Activated CD8-positive, alpha-beta T cell treated with anti-CD3 and anti-CD28 coated beads, Interleukin-2, amount 10 ng/mL, durations not matched to agents 7 days and 5 days (primary cell): ENCODE measurements around the gene FN3KRP. TPM values are rescaled to one million over a fixed set of nuclear protein-coding genes. Genes with fewer than 3 reads are reported as not detected.

Experiments used
- ATAC-seq: fragments of 150-1000 bp; cut with Tn5 transposase; one replicate; pipeline ENCODE4 v1.10.0; 2021; ENCODE audit warnings: moderate library complexity
- CTCF ChIA-PET: fragments of 350-600 bp; sonication (Branson Sonifier 250); formaldehyde crosslinking; loops from one replicate; lab custom pipeline; 2021; ENCODE audit warnings: antibody characterized with exemption; lab: Charles Lee
- POLR2A ChIA-PET: fragments of 350-600 bp; sonication (Branson Sonifier 250); formaldehyde crosslinking; loops from one replicate; lab custom pipeline; 2021; ENCODE audit warnings: antibody characterized with exemption; lab: Charles Lee
- DNase-seq: peaks from one replicate; pipeline ENCODE4 v3.0.0-alpha.2; 2020
- H3K27ac Mint-ChIP-seq: one replicate; pipeline ENCODE4 v1.8.0; 2021; ENCODE audit warnings: mild to moderate bottlenecking, mixed read lengths
- H3K27me3 Mint-ChIP-seq: one replicate; pipeline ENCODE4 v1.8.0; 2021; ENCODE audit warnings: low read depth, mixed read lengths
- H3K36me3 Mint-ChIP-seq: one replicate; pipeline ENCODE4 v1.8.0; 2021; ENCODE audit warnings: low read depth, mixed read lengths
- H3K4me1 Mint-ChIP-seq: one replicate; pipeline ENCODE4 v1.8.0; 2021; ENCODE audit warnings: low read depth, mixed read lengths
- H3K4me3 Mint-ChIP-seq: one replicate; pipeline ENCODE4 v1.8.0; 2021; ENCODE audit warnings: mild to moderate bottlenecking, mixed read lengths
- H3K9me3 Mint-ChIP-seq: one replicate; pipeline ENCODE4 v1.8.0; 2022; ENCODE audit warnings: mixed read lengths; ENCODE audit not compliant: insufficient read depth
- total RNA-seq, 2 experiments: library from RNA; stranded (reverse); gene quantifications; one replicate each; pipeline ENCODE4 v1.2.3, GENCODE V29; 2021

Gene FN3KRP
- total RNA-seq, 2 experiments from 2014 or later = 41.8 to 43.8 TPM

DNA sequence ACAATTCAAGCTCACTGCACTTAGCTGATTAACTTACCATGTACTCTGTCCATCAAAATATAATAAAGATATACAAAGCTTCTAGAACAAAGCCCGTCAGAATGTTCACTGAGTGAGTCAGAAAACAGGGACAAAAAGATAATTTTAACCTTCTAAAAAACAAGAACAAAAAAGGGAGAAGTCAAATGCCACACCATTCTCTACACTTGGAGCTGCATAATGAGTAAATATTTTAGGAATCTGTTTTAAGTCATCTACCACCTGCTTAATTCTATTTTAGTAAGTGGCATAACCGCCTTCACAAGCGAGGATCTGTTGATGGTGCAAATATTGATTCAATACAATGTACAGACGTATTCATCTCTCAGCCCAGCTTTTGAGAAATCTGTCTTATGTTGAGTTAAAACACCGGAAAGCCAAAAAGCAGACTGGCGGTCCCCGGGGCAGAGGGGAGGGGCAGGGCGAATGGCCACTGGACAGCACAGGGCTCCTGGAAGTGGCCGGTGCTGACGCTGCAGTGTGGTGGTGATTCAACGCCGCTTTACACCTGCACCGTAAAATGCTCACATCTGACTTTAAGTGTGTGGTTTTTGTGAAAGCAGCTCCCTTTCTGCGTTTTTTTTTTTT is 38.1 kb upstream of the FN3KRP start:
- no peaks in the 10 kb centered on the region for H3K27me3 Mint-ChIP-seq
- no peak for DNase-seq
- no peak overlapping the region for H3K4me3 Mint-ChIP-seq
- H3K36me3 Mint-ChIP-seq = peaks cover 2% of the 10 kb centered on the region
- H3K9me3 Mint-ChIP-seq = peaks cover 11% of the 10 kb centered on the region
- no peaks in the 10 kb centered on the region for H3K4me1 Mint-ChIP-seq
- ATAC-seq = no peak
- ChIA-PET CTCF (interaction anchor here (3.4 kb wide), 1 partner anchor 10 kb away, joined by 18 read pairs; no protein-coding TSS in a partner anchor), POLR2A (no interaction called here)
- H3K27ac Mint-ChIP-seq = no peak overlapping the region

DNA sequence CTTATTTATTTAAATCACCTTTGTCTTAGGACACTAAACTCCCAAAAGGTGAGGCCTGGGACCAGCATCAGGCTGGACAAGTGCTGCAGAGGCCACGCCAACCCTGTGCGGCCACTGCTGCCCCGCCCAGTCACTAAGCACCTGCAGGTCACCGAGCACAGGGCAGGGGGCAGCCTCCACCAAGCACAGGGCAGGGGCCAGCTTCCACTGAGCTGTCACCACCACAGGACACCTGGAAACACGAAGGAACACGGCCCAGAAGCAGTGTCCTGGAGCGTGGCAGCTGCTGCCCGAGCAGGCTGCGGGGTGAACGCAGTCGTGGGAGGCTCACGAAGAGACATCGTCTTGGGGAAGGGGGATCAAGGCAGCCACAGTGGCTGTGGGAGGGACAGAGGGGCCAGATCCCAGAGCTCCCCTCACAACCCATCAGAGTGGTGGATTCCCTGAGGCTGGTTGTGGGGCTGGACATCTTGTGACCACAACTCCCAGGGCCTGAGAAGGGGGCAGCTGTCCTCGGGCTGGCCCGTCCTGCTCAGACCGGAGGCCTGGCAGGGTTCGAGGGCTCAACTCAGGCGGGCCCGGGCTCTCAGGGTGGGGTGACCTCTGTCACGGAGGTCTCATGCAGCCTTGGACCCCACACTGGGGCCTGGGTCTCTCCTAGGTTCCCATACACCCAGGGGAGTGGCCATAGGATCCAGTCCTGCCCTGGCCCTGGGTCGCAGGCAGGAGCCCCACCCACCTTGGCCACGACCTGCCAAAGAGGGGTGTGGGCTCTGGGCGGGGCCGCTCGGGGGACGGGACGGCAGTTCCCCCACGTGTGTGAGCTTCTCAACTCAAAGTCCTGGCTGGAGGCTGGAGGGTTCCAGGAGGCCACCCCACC is 36.7 kb upstream of the FN3KRP start:
- Mint-ChIP-seq H3K4me1 (no peaks in the 10 kb centered on the region), H3K27me3 (no peaks in the 10 kb centered on the region), H3K9me3 (peaks cover 11% of the 10 kb centered on the region), H3K27ac (no peak overlapping the region), H3K4me3 (no peak overlapping the region), H3K36me3 (peaks cover 2% of the 10 kb centered on the region)
- DNase-seq (no peak), ATAC-seq (no peak)
- CTCF ChIA-PET = interaction anchor here (1.0 to 3.4 kb wide), 2 partner anchors 11 to 95 kb away, joined by 3 to 18 read pairs; no protein-coding TSS in a partner anchor
- POLR2A ChIA-PET = no interaction called here

DNA sequence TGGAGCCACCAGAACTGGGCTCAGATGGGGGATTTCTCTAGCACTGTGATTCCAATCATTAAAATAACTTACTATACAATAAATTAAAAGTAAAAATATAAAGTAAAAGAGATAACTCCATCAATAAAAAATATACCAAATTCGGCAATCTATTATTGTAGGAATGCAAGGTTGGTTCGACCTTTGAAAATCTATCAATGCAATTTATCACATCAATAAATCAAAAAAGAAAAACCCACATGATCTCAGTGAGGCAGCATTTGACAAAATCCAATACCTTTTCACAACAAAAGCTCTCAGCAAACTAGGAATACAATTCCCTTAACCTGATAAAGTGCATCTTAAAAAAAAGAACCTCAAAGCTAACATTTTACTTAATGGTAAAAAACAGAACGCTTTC is 35.0 kb upstream of the FN3KRP start:
- H3K9me3 Mint-ChIP-seq = peaks cover 11% of the 10 kb centered on the region
- no peaks in the 10 kb centered on the region for H3K27me3 Mint-ChIP-seq
- ChIA-PET CTCF (interaction anchor here (1.4 kb wide), 1 partner anchor 24 kb away, joined by 3 read pairs; no protein-coding TSS in a partner anchor), POLR2A (no interaction called here)
- H3K36me3 Mint-ChIP-seq = peaks cover 2% of the 10 kb centered on the region
- H3K27ac Mint-ChIP-seq = no peak overlapping the region
- no peaks in the 10 kb centered on the region for H3K4me1 Mint-ChIP-seq
- no peak overlapping the region for H3K4me3 Mint-ChIP-seq
- ATAC-seq (no peak), DNase-seq (no peak)

DNA sequence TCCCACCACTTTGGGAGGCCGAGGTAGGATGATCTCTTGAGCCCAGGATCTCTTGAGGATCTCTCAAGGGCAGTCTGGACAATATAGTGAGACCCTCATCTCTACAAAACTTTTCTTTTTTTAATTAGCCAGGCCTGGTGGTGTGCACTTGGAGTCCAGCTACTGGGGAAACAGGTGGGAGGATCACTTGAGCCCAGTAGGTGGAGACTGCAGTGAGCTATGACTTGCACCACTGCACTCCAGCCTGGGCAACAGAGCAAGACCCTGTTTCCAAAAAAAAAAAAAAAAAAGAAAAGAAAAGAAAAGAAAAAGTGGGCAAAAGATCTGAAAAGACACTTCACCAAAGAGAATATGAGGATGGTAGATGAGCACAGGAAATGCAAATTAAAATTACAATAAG is 33.0 kb upstream of the FN3KRP start:
- no peaks in the 10 kb centered on the region for H3K27me3 Mint-ChIP-seq
- H3K9me3 Mint-ChIP-seq = peaks cover 11% of the 10 kb centered on the region
- DNase-seq = no peak
- H3K27ac Mint-ChIP-seq = no peak overlapping the region
- ChIA-PET CTCF (no interaction called here), POLR2A (no interaction called here)
- no peak overlapping the region for H3K4me3 Mint-ChIP-seq
- H3K4me1 Mint-ChIP-seq = no peaks in the 10 kb centered on the region
- no peak for ATAC-seq
- H3K36me3 Mint-ChIP-seq = peaks cover 2% of the 10 kb centered on the region

DNA sequence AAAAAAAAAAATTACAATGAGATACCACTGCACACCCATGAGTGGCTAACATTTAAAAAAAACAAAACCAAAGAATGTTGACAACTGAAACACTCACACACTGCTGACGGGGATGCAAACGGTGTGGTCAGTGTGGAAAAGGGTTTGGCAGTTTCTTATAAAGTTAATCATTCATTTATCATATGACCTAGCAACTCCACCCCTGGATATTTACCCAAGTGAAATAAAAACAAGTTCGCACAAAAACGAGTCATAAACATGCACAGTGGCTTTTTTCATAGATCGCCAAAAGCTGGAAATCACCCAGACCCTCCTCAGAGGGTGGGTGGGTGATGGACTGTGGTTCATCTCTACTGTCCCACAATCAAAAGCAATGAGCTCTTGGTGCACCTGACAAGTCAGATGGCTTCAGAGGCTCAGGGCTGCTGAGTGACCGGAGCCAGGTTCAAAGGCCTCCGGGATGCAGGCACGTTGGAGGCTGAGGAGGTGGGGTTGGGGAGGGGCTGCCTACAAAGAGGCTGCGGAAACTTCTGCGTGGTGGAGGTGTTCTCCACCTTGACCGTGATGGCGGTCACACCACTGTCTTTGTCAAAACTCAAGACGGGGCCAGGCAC is 32.2 kb upstream of the FN3KRP start:
- DNase-seq = no peak
- Mint-ChIP-seq H3K36me3 (peaks cover 2% of the 10 kb centered on the region), H3K27me3 (no peaks in the 10 kb centered on the region), H3K9me3 (peaks cover 11% of the 10 kb centered on the region), H3K4me1 (no peaks in the 10 kb centered on the region), H3K27ac (no peak overlapping the region), H3K4me3 (no peak overlapping the region)
- CTCF ChIA-PET = no interaction called here
- ATAC-seq = no peak
- POLR2A ChIA-PET = interaction anchor here (0.5 to 0.6 kb wide), 2 partner anchors 8 to 462 kb away, joined by 3 to 4 read pairs; no protein-coding TSS in a partner anchor

DNA sequence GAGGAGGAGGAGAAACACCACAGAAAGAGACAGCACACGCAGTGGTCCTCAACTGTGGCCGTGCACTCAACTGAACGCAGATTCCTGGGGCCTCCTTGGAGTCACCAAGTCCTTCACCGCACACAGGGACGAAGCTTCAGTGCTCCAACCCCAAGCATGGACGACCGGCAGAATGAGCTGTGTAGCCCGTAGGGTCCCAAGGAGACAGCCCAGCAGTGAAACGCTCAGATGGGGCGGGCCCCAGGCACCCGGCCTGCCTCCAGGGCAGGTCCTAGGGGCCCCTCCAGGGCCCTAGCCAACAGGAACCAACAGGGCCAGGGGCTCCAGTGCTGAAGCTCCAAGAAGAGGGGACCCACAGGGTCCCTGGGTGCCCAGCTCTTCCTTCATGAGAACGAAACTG is 31.2 kb upstream of the FN3KRP start:
- no peak overlapping the region for H3K27ac Mint-ChIP-seq
- peaks cover 2% of the 10 kb centered on the region for H3K36me3 Mint-ChIP-seq
- peaks cover 11% of the 10 kb centered on the region for H3K9me3 Mint-ChIP-seq
- DNase-seq (no peak), ATAC-seq (no peak)
- H3K27me3 Mint-ChIP-seq = no peaks in the 10 kb centered on the region
- H3K4me3 Mint-ChIP-seq = no peak overlapping the region
- no peaks in the 10 kb centered on the region for H3K4me1 Mint-ChIP-seq
- POLR2A ChIA-PET = no interaction called here
- CTCF ChIA-PET = no interaction called here

DNA sequence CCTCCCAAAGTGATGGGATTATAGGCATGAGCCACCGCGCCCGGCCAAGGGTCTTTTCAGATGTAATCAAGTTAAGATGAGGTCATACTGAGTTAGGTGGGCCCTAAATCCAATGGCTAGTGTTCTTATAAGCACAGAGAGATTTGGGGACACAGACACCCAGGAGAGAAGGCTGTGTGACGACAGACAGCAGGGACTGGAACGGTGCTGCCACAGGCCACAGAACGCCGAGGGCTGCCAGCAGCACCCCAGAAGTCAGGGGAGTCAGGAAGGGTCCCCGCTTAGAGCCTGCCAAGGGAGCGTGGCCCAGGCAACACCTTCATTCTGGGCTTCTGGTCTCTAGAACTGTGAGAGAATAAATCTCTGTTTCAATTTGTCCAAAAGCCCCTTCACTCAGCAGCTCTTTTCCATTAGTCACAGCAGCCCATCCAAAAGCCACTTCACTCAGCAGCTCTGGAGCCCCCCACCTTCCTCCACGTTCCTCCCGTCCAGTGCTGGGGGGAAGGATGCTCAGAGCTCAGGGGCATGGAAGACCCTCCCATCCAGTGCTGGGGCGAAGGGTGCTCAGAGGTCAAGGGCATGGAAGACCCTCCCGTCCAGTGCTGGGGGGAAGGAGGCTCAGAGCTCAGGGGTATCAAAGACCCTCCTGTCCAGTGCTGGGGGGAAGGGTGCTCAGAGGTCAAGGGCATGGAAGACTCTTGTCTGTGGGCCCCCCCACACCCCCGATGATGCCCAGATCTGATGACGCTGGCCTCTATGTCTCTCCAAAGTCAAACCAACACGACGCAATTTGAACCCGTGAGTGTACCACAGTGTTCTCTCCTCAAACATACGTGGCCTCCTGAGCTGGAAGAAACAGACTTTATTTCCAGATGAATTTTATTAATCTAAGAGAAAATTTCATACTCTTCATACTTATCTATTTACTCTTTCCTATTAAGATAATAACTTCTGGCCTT is 29.9 kb upstream of the FN3KRP start:
- Mint-ChIP-seq H3K27ac (no peak overlapping the region), H3K36me3 (peaks cover 2% of the 10 kb centered on the region), H3K27me3 (no peaks in the 10 kb centered on the region), H3K4me3 (no peak overlapping the region), H3K9me3 (peaks cover 9% of the 10 kb centered on the region), H3K4me1 (no peaks in the 10 kb centered on the region)
- DNase-seq (no peak), ATAC-seq (no peak)
- CTCF ChIA-PET = no interaction called here
- POLR2A ChIA-PET = no interaction called here

DNA sequence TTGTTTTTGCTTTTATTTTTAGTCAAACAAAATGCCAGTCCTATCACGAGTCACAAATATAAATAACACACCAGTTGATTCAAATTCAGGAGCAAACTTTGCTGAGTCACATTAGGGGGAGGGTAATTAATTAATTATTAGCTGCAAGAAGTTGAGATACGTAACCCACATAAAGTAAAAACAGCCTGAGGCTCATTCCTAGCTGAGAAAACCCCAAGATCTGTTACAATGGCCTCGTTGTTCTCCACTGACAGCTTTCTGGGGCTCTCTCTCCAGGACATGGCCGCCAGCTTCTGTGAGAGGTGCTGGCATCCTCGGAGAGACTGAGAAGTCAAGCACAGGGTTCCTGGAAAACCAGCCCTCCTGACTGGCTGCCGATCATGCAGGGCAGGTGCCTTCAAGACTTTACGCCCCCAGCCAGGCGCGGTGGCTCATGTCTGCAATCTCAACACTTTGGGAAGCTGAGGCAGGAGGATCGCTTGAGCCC is 29.1 kb upstream of the FN3KRP start:
- no peak overlapping the region for H3K27ac Mint-ChIP-seq
- CTCF ChIA-PET = no interaction called here
- DNase-seq = no peak

DNA sequence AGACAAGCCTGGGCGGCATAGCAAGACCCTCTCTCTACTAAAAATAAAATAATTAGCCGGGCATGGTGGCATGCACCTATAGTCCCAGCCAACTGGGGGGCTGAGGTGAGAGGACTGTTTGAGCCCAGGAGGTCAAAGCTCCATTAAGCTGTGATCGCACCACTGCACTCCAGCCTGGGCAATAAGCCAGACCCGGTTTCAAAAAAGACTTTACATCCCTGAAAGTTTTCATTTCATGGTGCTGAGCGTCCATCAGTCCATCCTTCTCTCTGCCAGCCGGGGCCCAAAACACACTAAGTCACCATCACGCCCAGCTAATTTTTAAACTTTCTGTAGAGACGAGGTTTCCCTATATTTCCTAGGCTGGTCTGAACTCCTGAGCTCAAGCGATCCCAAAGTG is 28.6 kb upstream of the FN3KRP start:
- POLR2A ChIA-PET = interaction anchor here (1.4 kb wide), 1 partner anchor 10 kb away, joined by 4 read pairs; no protein-coding TSS in a partner anchor
- no peak overlapping the region for H3K4me3 Mint-ChIP-seq

More for the DNA sequence above, 29.1 kb upstream of the FN3KRP start:
- no peaks in the 10 kb centered on the region for H3K36me3 Mint-ChIP-seq
- H3K27me3 Mint-ChIP-seq = no peaks in the 10 kb centered on the region
- H3K9me3 Mint-ChIP-seq = peaks cover 1% of the 10 kb centered on the region
- no peak overlapping the region for H3K4me3 Mint-ChIP-seq
- no peaks in the 10 kb centered on the region for H3K4me1 Mint-ChIP-seq
- no peak for ATAC-seq
- POLR2A ChIA-PET = no interaction called here

DNA sequence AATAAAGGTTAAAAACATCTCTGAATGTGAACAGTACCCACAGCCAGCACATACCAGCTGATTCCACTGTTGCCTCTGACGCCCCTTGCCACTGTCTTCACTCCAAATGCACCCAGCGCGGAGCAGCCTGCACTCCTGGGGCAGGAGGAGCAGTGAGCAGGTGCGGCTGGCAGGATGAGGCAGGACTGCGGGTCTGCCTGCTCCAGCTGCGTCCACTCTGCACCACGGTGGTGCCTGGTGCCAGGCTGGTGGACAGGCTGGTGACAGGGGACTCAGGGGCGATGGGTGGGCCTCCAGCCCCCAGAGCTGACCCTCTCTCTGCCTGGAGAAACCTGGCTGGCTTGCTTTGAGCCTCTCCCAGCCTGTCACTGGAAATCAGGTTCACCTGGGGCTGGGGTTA is 27.4 kb upstream of the FN3KRP start:
- no peaks in the 10 kb centered on the region for H3K27me3 Mint-ChIP-seq
- H3K27ac Mint-ChIP-seq = no peak overlapping the region
- ATAC-seq (no peak), DNase-seq (no peak)
- H3K36me3 Mint-ChIP-seq = no peaks in the 10 kb centered on the region
- H3K4me3 Mint-ChIP-seq = no peak overlapping the region
- ChIA-PET CTCF (interaction anchor here (1.6 kb wide), 1 partner anchor 12 kb away, joined by 3 read pairs; no protein-coding TSS in a partner anchor), POLR2A (interaction anchor here (1.4 kb wide), 1 partner anchor 8 kb away, joined by 4 read pairs; no protein-coding TSS in a partner anchor)
- H3K9me3 Mint-ChIP-seq = peaks cover 6% of the 10 kb centered on the region
- no peaks in the 10 kb centered on the region for H3K4me1 Mint-ChIP-seq

More for the DNA sequence above, 28.6 kb upstream of the FN3KRP start:
- Mint-ChIP-seq H3K27me3 (no peaks in the 10 kb centered on the region), H3K4me1 (no peaks in the 10 kb centered on the region), H3K9me3 (no peaks in the 10 kb centered on the region), H3K36me3 (no peaks in the 10 kb centered on the region), H3K27ac (no peak overlapping the region)
- CTCF ChIA-PET = interaction anchor here (1.6 kb wide), 1 partner anchor 11 kb away, joined by 3 read pairs; no protein-coding TSS in a partner anchor
- no peak for ATAC-seq
- DNase-seq = no peak
